Liver (tissue), 9 donors: Measurements from ENCODE around the gene CELSR2. TPM values are rescaled to one million over a fixed set of nuclear protein-coding genes. Genes with fewer than 3 reads are reported as not detected.

Source experiments
- DNase-seq: peaks from one replicate; pipeline ENCODE4 v3.0.0-alpha.2; 2017; ENCODE audit warnings: low spot score
- H3K27ac ChIP-seq, 2 donors: one replicate each; pipeline ENCODE4 v1.7.0; 2013; ENCODE audit warnings: inconsistent platforms in 2 of 2, low read length in 2 of 2, control low read depth in 1 of 2, low read depth in 1 of 2, mild to moderate bottlenecking in 1 of 2
- H3K27me3 ChIP-seq, 4 donors: one replicate each; pipeline versions ENCODE4 v1.6.1 to v1.7.0; 2013; ENCODE audit warnings: low read length in 3 of 4, inconsistent platforms in 1 of 4, mild to moderate bottlenecking in 1 of 4, moderate library complexity in 1 of 4; ENCODE audit not compliant: control insufficient read depth in 4 of 4, insufficient read depth in 4 of 4
- H3K36me3 ChIP-seq, 4 donors: one replicate each; pipeline versions ENCODE4 v1.6.1 to v1.7.0; 2013; ENCODE audit warnings: low read length in 3 of 4, mild to moderate bottlenecking in 3 of 4, low read depth in 1 of 4, moderate library complexity in 1 of 4; ENCODE audit not compliant: control insufficient read depth in 4 of 4, insufficient read depth in 3 of 4
- H3K4me1 ChIP-seq, 4 donors: one replicate each; pipeline versions ENCODE4 v1.6.1 to v1.7.0; 2013; ENCODE audit warnings: low read length in 3 of 4, mild to moderate bottlenecking in 3 of 4, moderate library complexity in 1 of 4; ENCODE audit not compliant: control insufficient read depth in 4 of 4, insufficient read depth in 4 of 4
- H3K4me3 ChIP-seq, 3 donors: one replicate each; pipeline versions ENCODE4 v1.6.1 to v1.7.0; 2013; ENCODE audit warnings: low read length in 3 of 3, control low read depth in 1 of 3, low read depth in 1 of 3, mild to moderate bottlenecking in 1 of 3
- H3K9ac ChIP-seq, 2 donors: one replicate each; pipeline ENCODE4 v1.7.0; 2013; ENCODE audit warnings: low read length in 2 of 2, mild to moderate bottlenecking in 2 of 2, moderate library complexity in 2 of 2, control low read depth in 1 of 2, low read depth in 1 of 2
- H3K9me3 ChIP-seq, 4 donors: one replicate each; pipeline versions ENCODE4 v1.6.1 to v1.7.0; 2013; ENCODE audit warnings: low read length in 3 of 4; ENCODE audit not compliant: control insufficient read depth in 4 of 4
- ATF3 ChIP-seq: IDR thresholded peaks from 2 replicates; pipeline ENCODE4 v1.6.1; 2016; ENCODE audit warnings: antibody characterized with exemption
- CTCF ChIP-seq: fragments of 150-350 bp; IDR thresholded peaks from 2 replicates; pipeline ENCODE4 v1.5.1; 2017; ENCODE audit warnings: improper control_type of control experiment, low read depth, low read length; ENCODE audit not compliant: missing input control
- EGR1 ChIP-seq, 2 donors: IDR thresholded peaks; 2 replicates each; pipeline ENCODE4 v1.6.1; 2016 to 2018; ENCODE audit warnings: antibody characterized with exemption in 2 of 2, low read depth in 2 of 2
- FOXA1 ChIP-seq: IDR thresholded peaks from 2 replicates; pipeline ENCODE4 v1.6.1; 2016; ENCODE audit warnings: antibody characterized with exemption
- FOXA2 ChIP-seq: IDR thresholded peaks from 2 replicates; pipeline ENCODE4 v1.6.1; 2016; ENCODE audit warnings: antibody characterized with exemption
- GABPA ChIP-seq, 2 donors: IDR thresholded peaks in 1 of 2; conservative IDR thresholded peaks in 1 of 2; 2 replicates each; pipeline ENCODE4 v1.6.1; 2016; ENCODE audit warnings: antibody characterized with exemption in 2 of 2, mild to moderate bottlenecking in 1 of 2, moderate library complexity in 1 of 2
- HNF4A ChIP-seq, 2 donors: conservative IDR thresholded peaks; 2 replicates each; pipeline ENCODE4 v1.6.1; 2016; ENCODE audit warnings: antibody characterized with exemption in 2 of 2, mild to moderate bottlenecking in 2 of 2
- HNF4G ChIP-seq: IDR thresholded peaks from 2 replicates; pipeline ENCODE4 v1.6.1; 2016; ENCODE audit warnings: antibody characterized with exemption
- JUND ChIP-seq, 2 donors: IDR thresholded peaks; 2 replicates each; pipeline ENCODE4 v1.6.1; 2016; ENCODE audit warnings: antibody characterized with exemption in 2 of 2
- NR2F2 ChIP-seq: IDR thresholded peaks from 2 replicates; pipeline ENCODE4 v1.6.1; 2016; ENCODE audit warnings: antibody characterized with exemption
- RAD21 ChIP-seq, 2 donors: IDR thresholded peaks; 2 replicates each; pipeline ENCODE4 v1.6.1; 2016; ENCODE audit warnings: antibody characterized with exemption in 2 of 2, mild to moderate bottlenecking in 2 of 2
- REST ChIP-seq: IDR thresholded peaks from 2 replicates; pipeline ENCODE4 v1.6.1; 2016; ENCODE audit warnings: antibody characterized with exemption, mild to moderate bottlenecking
- RXRA ChIP-seq, 2 donors: IDR thresholded peaks; 2 replicates each; pipeline ENCODE4 v1.6.1; 2017 to 2018; ENCODE audit warnings: antibody characterized with exemption in 2 of 2, mild to moderate bottlenecking in 1 of 2
- SP1 ChIP-seq: IDR thresholded peaks from 2 replicates; pipeline ENCODE4 v1.6.1; 2018; ENCODE audit warnings: antibody characterized with exemption, mild to moderate bottlenecking
- TAF1 ChIP-seq: conservative IDR thresholded peaks from 2 replicates; pipeline ENCODE4 v1.6.1; 2016; ENCODE audit warnings: antibody characterized with exemption, mild to moderate bottlenecking
- YY1 ChIP-seq: IDR thresholded peaks from 2 replicates; pipeline ENCODE4 v1.6.1; 2016; ENCODE audit warnings: antibody characterized with exemption, mild to moderate bottlenecking
- ZBTB33 ChIP-seq: IDR thresholded peaks from 2 replicates; pipeline ENCODE4 v1.6.1; 2016; ENCODE audit warnings: antibody characterized with exemption
- WGBS: extraction: QIAGEN DNeasy Blood & Tissue Kit; methylation state at CpG from one replicate; pipeline ENCODE4 v1.1.7; 2013; 5-methylcytosine and 5-hydroxymethylcytosine counted together
- polyA plus RNA-seq, 2 donors: library from polyadenylated mRNA; stranded (reverse) in 1 of 2; unstranded in 1 of 2; fragments of 200-250 nt in 1 of 2; fragments of >200 nt in 1 of 2; fragmentation: Nextera tagmentation in 1 of 2; extraction: Ambion mirVana in 1 of 2; gene quantifications; one replicate each; pipeline versions ENCODE4 v1.2.1 to v1.2.3, GENCODE V29; 2013 to 2015
- total RNA-seq, 2 donors: library from RNA; depleted of rRNA; stranded (reverse); fragments of >200 nt; gene quantifications; one replicate each; pipeline ENCODE4 v1.2.3, GENCODE V29; 2014
- TF ChIP-seq, protein P1 (sequence below): IDR thresholded peaks from 2 replicates; pipeline ENCODE4 v1.6.1; 2016; ENCODE audit warnings: antibody characterized with exemption
- donor health status: healthy.
- donor health status: healthy.
- donor health status: healthy.
- donor health status: healthy.
- donor health status: healthy.

CELSR2 gene
- total and polyA plus RNA-seq, 4 donors: 0.73 to 1.6 (median 1.2) TPM

DNA sequence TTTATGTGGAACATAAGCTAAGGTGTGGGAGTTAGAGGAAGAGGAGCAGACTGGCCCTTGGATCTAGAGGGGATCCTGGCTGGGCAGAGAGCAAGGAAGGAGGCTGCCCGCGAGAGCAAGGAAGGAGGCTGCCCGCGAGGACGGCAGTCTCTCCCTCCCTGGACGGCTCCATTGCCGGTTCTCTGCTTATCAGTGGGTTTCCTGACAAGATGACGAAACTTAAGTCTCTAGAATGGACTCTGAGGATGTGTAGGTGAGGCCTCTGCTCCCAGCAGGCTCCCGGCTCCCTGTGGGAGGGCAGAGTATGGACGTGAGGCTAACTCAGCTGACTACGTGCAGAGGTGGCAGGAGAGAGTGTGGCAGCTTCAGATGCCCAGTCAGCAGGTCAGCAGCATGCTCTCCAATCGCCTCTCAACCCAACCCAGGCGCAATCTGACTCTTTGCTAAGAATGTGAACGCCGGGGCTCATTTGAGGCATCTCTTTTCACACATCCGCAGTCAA lies 51.4 kb downstream of the CELSR2 start:
- 81% methylated on average over 16 of the region's 16 CpGs for WGBS
- no peak overlapping the region for H3K4me3 ChIP-seq
- H3K4me1 ChIP-seq: peaks cover 0 to 3% (median 0%) of the 10 kb centered on the region in 4 donors
- TF ChIP-seq FOXA1 (no peak), FOXA2 (no peak), REST (no peak), RXRA (IDR thresholded peaks at IDR 0.05) (no peak), HNF4G (no peak), ZBTB33 (no peak), JUND (IDR thresholded peaks at IDR 0.05) (no peak), EGR1 (IDR thresholded peaks at IDR 0.05; ENCODE audit: low read depth in 2 of 2) (no peak), NR2F2 (no peak), CTCF (no peak), HNF4A (conservative IDR thresholded peaks at IDR 0.05) (no peak), TAF1 (no peak), GABPA (IDR thresholded peaks at IDR 0.05 in 1 of 2, conservative IDR thresholded peaks at IDR 0.05 in 1 of 2) (no peak), RAD21 (IDR thresholded peaks at IDR 0.05) (no peak), SP1 (no peak), YY1 (no peak), ATF3 (no peak)
- TF ChIP-seq, protein P1, sequence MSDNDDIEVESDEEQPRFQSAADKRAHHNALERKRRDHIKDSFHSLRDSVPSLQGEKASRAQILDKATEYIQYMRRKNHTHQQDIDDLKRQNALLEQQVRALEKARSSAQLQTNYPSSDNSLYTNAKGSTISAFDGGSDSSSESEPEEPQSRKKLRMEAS: no peak
- no peak overlapping the region for H3K27ac ChIP-seq
- no peaks in the 10 kb centered on the region for H3K36me3 ChIP-seq
- H3K9ac ChIP-seq: no peak overlapping the region
- H3K27me3 ChIP-seq: no peaks in the 10 kb centered on the region
- H3K9me3 ChIP-seq: no peaks in the 10 kb centered on the region
- DNase-seq: no peak
